Measurements from ENCODE around the gene KCTD8. TPM values are rescaled to one million over a fixed set of nuclear protein-coding genes. Genes with fewer than 3 reads are reported as not detected.
A peak's percentile ranks its signal among the peaks of the same experiment; 100 is the strongest.

KCTD8 gene
- total RNA-seq (1 to 10 TPM; 1.4 to 2.7 (median 2.0) TPM), polyA plus RNA-seq (under 1 TPM in 1 of 3 donors, not detected in 2; 0.03 TPM)

- DNase-seq = peak; percentile 95
- Histone ChIP-seq H3K36me3 (no peaks in the 10 kb centered on the region), H3K27ac (peak within 1 kb of the TSS; percentile 87 to 90 (median 88)), H3K9me3 (no peaks in the 10 kb centered on the region), H3K4me3 (peak within 1 kb of the TSS; percentile 38 to 66 (median 65)), H3K27me3 (peaks cover 0 to 17% (median 0%) of the 10 kb centered on the region in 3 donors), H3K4me1 (peaks cover 0 to 20% (median 10%) of the 10 kb centered on the region in 4 donors)
- WGBS, 2 donors = 1 to 2% methylated on average over 74 of the region's 74 CpGs
- peak; percentile 16 to 77 (median 44) for TF ChIP-seq CTCF (IDR thresholded peaks at IDR 0.05)
- peak; percentile 72 to 78 (median 73) for TF ChIP-seq POLR2AphosphoS5 (IDR thresholded peaks at IDR 0.05)
- TF ChIP-seq POLR2A (IDR thresholded peaks at IDR 0.05) = no peak
- no peak for TF ChIP-seq EP300 (IDR thresholded peaks at IDR 0.05)
- intact Hi-C loops (cut with DNase I) = loop anchor here (2.0 kb wide), 1 partner anchor 178 kb away; no protein-coding TSS in a partner anchor
Observed at GRCh38 chr4:44448521-44449461, at the start of gene KCTD8. TSS of gene KCTD8 (minus strand) at chr4:44448809.

- Histone ChIP-seq H3K4me1 (no peaks in the 10 kb centered on the region), H3K27ac (no peak overlapping the region), H3K9me3 (no peaks in the 10 kb centered on the region), H3K27me3 (no peaks in the 10 kb centered on the region), H3K4me3 (no peak overlapping the region), H3K36me3 (no peaks in the 10 kb centered on the region)
- WGBS, 2 donors = 0% methylated on average over 1 of the region's 1 CpG
- DNase-seq = no peak
- intact Hi-C loops (cut with DNase I) = no loop called here
- TF ChIP-seq CTCF (IDR thresholded peaks at IDR 0.05) (no peak), POLR2AphosphoS5 (IDR thresholded peaks at IDR 0.05) (no peak), POLR2A (IDR thresholded peaks at IDR 0.05) (no peak), EP300 (IDR thresholded peaks at IDR 0.05) (no peak)
Observed at GRCh38 chr4:44494810-44495701, 46.4 kb upstream of the KCTD8 start.

DNA sequence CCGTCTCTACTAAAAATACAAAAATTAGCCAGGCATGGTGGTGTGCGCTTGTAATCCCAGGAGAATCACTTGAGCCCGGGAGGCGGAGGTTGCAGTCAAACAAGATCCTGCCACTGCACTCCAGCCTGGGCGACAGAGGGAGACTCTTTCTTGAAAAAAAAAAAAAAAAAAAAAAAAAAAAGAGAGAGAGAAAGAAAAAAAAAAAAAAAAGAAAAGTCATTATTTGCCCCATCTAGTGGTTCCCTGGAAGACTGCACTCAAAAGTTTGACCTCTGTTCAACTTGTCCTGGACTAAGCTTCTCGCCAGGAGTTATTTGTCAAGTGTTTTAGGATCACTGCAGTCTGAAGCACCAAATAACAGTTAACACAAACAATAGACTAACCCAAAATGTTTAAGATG lies 45.3 kb upstream of the KCTD8 start:
- TF ChIP-seq EP300 (IDR thresholded peaks at IDR 0.05) (no peak), CTCF (IDR thresholded peaks at IDR 0.05) (peak in 2 of 4 experiments; percentile 24 to 25), POLR2A (IDR thresholded peaks at IDR 0.05) (no peak), POLR2AphosphoS5 (IDR thresholded peaks at IDR 0.05) (no peak)
- intact Hi-C loops (cut with DNase I) = no loop called here
- Histone ChIP-seq H3K9me3 (no peaks in the 10 kb centered on the region), H3K27me3 (no peaks in the 10 kb centered on the region), H3K27ac (no peak overlapping the region), H3K4me1 (no peaks in the 10 kb centered on the region), H3K36me3 (no peaks in the 10 kb centered on the region), H3K4me3 (no peak overlapping the region)
- DNase-seq = no peak
- WGBS, 2 donors = 39 to 43% methylated on average over 6 of the region's 6 CpGs

GRCh38 chr4:44487341-44487740 lies 38.7 kb upstream of the KCTD8 start:
- intact Hi-C loops (cut with DNase I) = no loop called here
- no peak for DNase-seq
- no peaks in the 10 kb centered on the region for H3K9me3 ChIP-seq
- no peak overlapping the region for H3K4me3 ChIP-seq
- no peak overlapping the region for H3K27ac ChIP-seq
- H3K27me3 ChIP-seq = no peaks in the 10 kb centered on the region
- WGBS, 2 donors = 59 to 89% methylated on average over 3 of the region's 3 CpGs
- no peaks in the 10 kb centered on the region for H3K4me1 ChIP-seq
- no peaks in the 10 kb centered on the region for H3K36me3 ChIP-seq
- TF ChIP-seq EP300 (IDR thresholded peaks at IDR 0.05) (no peak), POLR2AphosphoS5 (IDR thresholded peaks at IDR 0.05) (no peak), POLR2A (IDR thresholded peaks at IDR 0.05) (no peak), CTCF (IDR thresholded peaks at IDR 0.05) (no peak)
